GM10248 (cell line): ENCODE data around the gene SP2.

Source experiments
- CTCF ChIA-PET: fragments of 300-600 bp; sonication (Branson Sonifier 250); formaldehyde crosslinking; extraction: SDS; loops from one replicate; lab custom pipeline; 2021; ENCODE audit warnings: antibody characterized with exemption; lab: Yijun Ruan, JAX
- POLR2A ChIA-PET: fragments of 350-650 bp; sonication (Branson Sonifier 250); formaldehyde crosslinking; extraction: SDS; loops from one replicate; lab custom pipeline; 2020; ENCODE audit warnings: antibody characterized with exemption; lab: Yijun Ruan, JAX
- DNase-seq: peaks from one replicate; pipeline ENCODE4 v3.0.0; 2012; ENCODE audit errors: extremely low spot score
- CTCF ChIP-seq: IDR thresholded peaks from 2 replicates; pipeline ENCODE4 v1.5.1; 2012; ENCODE audit warnings: mild to moderate bottlenecking, low read depth; ENCODE audit errors: extremely low read depth, missing control alignments, control extremely low read depth

The SP2 gene

GRCh38 chr17:47857551-47858455, 38.2 kb upstream of the SP2 start:
- POLR2A ChIA-PET = no interaction called here
- TF ChIP-seq CTCF = no peak
- no peak for DNase-seq
- CTCF ChIA-PET = interaction anchor here (0.8 to 25.0 kb wide), 4 partner anchors 13 to 113 kb away, joined by 3 to 687 read pairs (median 78); partner anchors contain the start of genes CDK5RAP3, SCRN2 and SP2

- CTCF ChIA-PET = interaction anchor here (1.0 to 25.0 kb wide), 4 partner anchors 10 to 111 kb away, joined by 3 to 687 read pairs (median 80); partner anchors contain the start of genes CDK5RAP3, SCRN2, SP2 and SP6
- POLR2A ChIA-PET = no interaction called here
- TF ChIP-seq CTCF = no peak
- DNase-seq = no peak
These were observed 35.6 kb upstream of the SP2 start for GRCh38 chr17:47860386-47860785.

- CTCF ChIA-PET = interaction anchor here (0.8 to 25.0 kb wide), 5 partner anchors 16 to 84 kb away, joined by 3 to 687 read pairs (median 4); partner anchors contain the start of genes SCRN2 and SP2
- TF ChIP-seq CTCF = no peak
- DNase-seq = no peak
- POLR2A ChIA-PET = no interaction called here
These were observed 33.2 kb upstream of the SP2 start for GRCh38 chr17:47862621-47863440.

GRCh38 chr17:47864791-47865216, 31.2 kb upstream of the SP2 start:
- ChIA-PET POLR2A (no interaction called here), CTCF (interaction anchor here (1.0 to 1.5 kb wide), 4 partner anchors 17 to 25 kb away, joined by 3 to 6 read pairs (median 3); no protein-coding TSS in a partner anchor)
- TF ChIP-seq CTCF = no peak
- no peak for DNase-seq

- no peak for DNase-seq
- POLR2A ChIA-PET = no interaction called here
- CTCF ChIA-PET = no interaction called here
- TF ChIP-seq CTCF = no peak
These were observed 29.1 kb upstream of the SP2 start for GRCh38 chr17:47866941-47867340.
